Measurements from ENCODE around the gene HPGD. TPM values are rescaled to one million over a fixed set of nuclear protein-coding genes. Genes with fewer than 3 reads are reported as not detected.

Gene HPGD
- total RNA-seq, 1 experiment from 2014 or later = 1.7 TPM

GRCh38 chr4:174544496-174544895 is 22.2 kb upstream of the HPGD start:
- H3K27ac ChIP-seq (ENCODE audit: low read depth, low read length, poor library complexity, severe bottlenecking) = no peak overlapping the region
- no peaks in the 10 kb centered on the region for H3K9me3 ChIP-seq (ENCODE audit: low read depth, low read length, poor library complexity, severe bottlenecking)
- intact Hi-C loops (cut with micrococcal nuclease; ENCODE audit: unreplicated experiment) = no loop called here
- peaks cover 3% of the 10 kb centered on the region for H3K4me1 ChIP-seq (ENCODE audit: insufficient read depth, low read length, poor library complexity, severe bottlenecking)
- no peak overlapping the region for H3K4me3 ChIP-seq (ENCODE audit: low read depth, low read length, poor library complexity, severe bottlenecking)
- no peaks in the 10 kb centered on the region for H3K36me3 ChIP-seq (ENCODE audit: insufficient read depth, low read length, poor library complexity, severe bottlenecking)
- no peak for TF ChIP-seq CTCF (conservative IDR thresholded peaks at IDR 0.05; ENCODE audit: low read depth, low read length)
- no peak for TF ChIP-seq EZH2 (IDR thresholded peaks at IDR 0.05; ENCODE audit: borderline replicate concordance, low read depth, low read length, poor library complexity, severe bottlenecking)
- DNase-seq (ENCODE audit: low spot score) = no peak
- BruUV-seq (replicated peaks) = no TSS peak
- H3K27me3 ChIP-seq (replicated peaks; ENCODE audit: insufficient read depth, low read depth, low read length, poor library complexity) = no peaks in the 10 kb centered on the region
- POLR2A ChIA-PET (ENCODE audit: low non-redundant PET) = no interaction called here
- CTCF ChIA-PET = no interaction called here

- no peaks in the 10 kb centered on the region for H3K9me3 ChIP-seq (ENCODE audit: low read depth, low read length, poor library complexity, severe bottlenecking)
- H3K36me3 ChIP-seq (ENCODE audit: insufficient read depth, low read length, poor library complexity, severe bottlenecking) = no peaks in the 10 kb centered on the region
- no peak for DNase-seq (ENCODE audit: low spot score)
- TF ChIP-seq CTCF (conservative IDR thresholded peaks at IDR 0.05; ENCODE audit: low read depth, low read length) (no peak), EZH2 (IDR thresholded peaks at IDR 0.05; ENCODE audit: borderline replicate concordance, low read depth, low read length, poor library complexity, severe bottlenecking) (no peak)
- ChIA-PET POLR2A (ENCODE audit: low non-redundant PET) (no interaction called here), CTCF (no interaction called here)
- no peaks in the 10 kb centered on the region for H3K4me1 ChIP-seq (ENCODE audit: insufficient read depth, low read length, poor library complexity, severe bottlenecking)
- intact Hi-C loops (cut with micrococcal nuclease; ENCODE audit: unreplicated experiment) = no loop called here
- no peaks in the 10 kb centered on the region for H3K27me3 ChIP-seq (replicated peaks; ENCODE audit: insufficient read depth, low read depth, low read length, poor library complexity)
- no TSS peak for BruUV-seq (replicated peaks)
- H3K4me3 ChIP-seq (ENCODE audit: low read depth, low read length, poor library complexity, severe bottlenecking) = no peak overlapping the region
- no peak overlapping the region for H3K27ac ChIP-seq (ENCODE audit: low read depth, low read length, poor library complexity, severe bottlenecking)
Observed at GRCh38 chr4:174540175-174540574, 17.9 kb upstream of the HPGD start.

- DNase-seq (ENCODE audit: low spot score) = no peak
- Histone ChIP-seq H3K4me3 (ENCODE audit: low read depth, low read length, poor library complexity, severe bottlenecking) (no peak overlapping the region), H3K27ac (ENCODE audit: low read depth, low read length, poor library complexity, severe bottlenecking) (no peak overlapping the region), H3K4me1 (ENCODE audit: insufficient read depth, low read length, poor library complexity, severe bottlenecking) (no peaks in the 10 kb centered on the region), H3K36me3 (ENCODE audit: insufficient read depth, low read length, poor library complexity, severe bottlenecking) (no peaks in the 10 kb centered on the region), H3K9me3 (ENCODE audit: low read depth, low read length, poor library complexity, severe bottlenecking) (no peaks in the 10 kb centered on the region), H3K27me3 (replicated peaks; ENCODE audit: insufficient read depth, low read depth, low read length, poor library complexity) (no peaks in the 10 kb centered on the region)
- intact Hi-C loops (cut with micrococcal nuclease; ENCODE audit: unreplicated experiment) = no loop called here
- POLR2A ChIA-PET (ENCODE audit: low non-redundant PET) = no interaction called here
- CTCF ChIA-PET = no interaction called here
- no peak for TF ChIP-seq EZH2 (IDR thresholded peaks at IDR 0.05; ENCODE audit: borderline replicate concordance, low read depth, low read length, poor library complexity, severe bottlenecking)
- TF ChIP-seq CTCF (conservative IDR thresholded peaks at IDR 0.05; ENCODE audit: low read depth, low read length) = no peak
- BruUV-seq (replicated peaks) = no TSS peak
Observed at GRCh38 chr4:174539571-174539970, 17.3 kb upstream of the HPGD start.
